HG02970 (cell line): ENCODE results near the gene ARMH3.

ENCODE experiments used
- ATAC-seq: cut with Tn5 transposase; IDR thresholded peaks from one replicate; pipeline ENCODE4 v1.9.1; 2021; ENCODE audit warnings: mild to moderate bottlenecking, moderate library complexity, moderate number of reproducible peaks; ENCODE audit not compliant: unreplicated experiment, low FRiP score

ARMH3 gene, protein sequence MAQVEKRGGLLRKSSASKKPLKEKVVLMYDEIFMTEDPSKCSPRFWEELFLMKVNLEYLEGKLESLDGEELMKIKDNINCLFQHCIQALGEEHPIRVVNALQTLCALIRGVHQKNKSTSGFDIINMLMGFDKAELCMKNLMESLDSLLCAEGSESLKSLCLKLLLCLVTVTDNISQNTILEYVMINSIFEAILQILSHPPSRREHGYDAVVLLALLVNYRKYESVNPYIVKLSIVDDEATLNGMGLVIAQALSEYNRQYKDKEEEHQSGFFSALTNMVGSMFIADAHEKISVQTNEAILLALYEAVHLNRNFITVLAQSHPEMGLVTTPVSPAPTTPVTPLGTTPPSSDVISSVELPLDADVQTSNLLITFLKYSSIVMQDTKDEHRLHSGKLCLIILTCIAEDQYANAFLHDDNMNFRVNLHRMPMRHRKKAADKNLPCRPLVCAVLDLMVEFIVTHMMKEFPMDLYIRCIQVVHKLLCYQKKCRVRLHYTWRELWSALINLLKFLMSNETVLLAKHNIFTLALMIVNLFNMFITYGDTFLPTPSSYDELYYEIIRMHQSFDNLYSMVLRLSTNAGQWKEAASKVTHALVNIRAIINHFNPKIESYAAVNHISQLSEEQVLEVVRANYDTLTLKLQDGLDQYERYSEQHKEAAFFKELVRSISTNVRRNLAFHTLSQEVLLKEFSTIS

DNA sequence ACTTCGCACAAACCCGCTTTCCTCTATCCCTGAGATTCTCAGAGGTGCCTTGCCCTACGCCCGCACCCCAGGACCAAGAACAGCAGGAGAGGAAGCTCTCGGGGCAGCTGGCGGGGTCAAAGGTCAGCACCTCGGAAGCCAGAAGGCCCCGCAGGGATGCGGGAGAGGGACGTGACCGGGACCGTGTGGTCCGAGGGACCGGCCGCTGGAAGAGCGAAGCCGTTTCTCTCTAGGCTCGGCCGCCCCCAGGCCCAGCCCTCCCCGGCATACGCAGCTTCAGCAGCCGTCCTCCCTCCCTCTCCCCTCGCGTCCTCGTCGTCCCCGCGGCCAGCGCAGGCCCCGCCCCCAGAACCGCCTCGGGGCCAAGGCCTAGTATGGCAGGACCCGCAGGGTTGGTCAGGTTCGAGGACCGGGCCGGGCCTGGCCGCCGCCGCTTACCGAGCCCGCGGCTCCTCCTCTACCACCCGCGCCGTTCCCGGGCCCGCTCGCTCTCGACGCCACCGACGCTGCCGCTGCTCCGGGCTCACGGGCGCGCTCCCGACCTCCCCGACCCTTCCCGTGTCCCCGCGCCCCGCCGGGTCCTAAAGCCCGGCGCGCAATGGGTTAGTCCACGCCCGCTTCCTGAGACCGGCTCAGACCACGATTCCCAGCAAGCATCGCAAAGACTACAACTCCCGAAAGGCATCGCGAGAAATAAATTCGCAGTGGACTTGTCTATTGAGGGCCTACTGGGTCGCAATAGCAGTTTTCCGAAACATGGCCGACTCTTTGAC is at the start of gene ARMH3:
TSS of gene ARMH3 (minus strand) at position 527 of the 773 bp plus-strand sequence. CDS start 16,059 bp downstream, outside the sequence.
- ATAC-seq, result peak; percentile 84

DNA sequence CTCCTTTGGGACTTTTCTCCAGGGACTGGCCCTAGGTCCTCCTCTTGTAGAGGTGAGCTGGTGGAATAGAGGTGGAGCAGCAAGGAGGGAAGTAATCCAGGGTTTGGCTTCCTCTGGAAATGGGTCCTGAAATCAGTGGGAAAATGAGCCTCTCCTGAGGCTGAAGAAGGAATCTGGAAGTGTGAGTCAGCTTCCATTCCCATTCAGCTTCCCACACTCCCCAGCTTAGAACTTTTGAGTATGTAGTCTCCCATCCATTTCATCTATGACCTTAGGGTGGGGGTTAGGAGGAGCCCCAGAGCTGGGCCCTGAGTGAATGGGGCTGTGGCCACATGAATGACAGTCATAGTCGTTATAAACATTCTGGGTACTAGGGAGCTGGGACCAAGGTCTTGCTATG is 46.4 kb upstream of the ARMH3 start:
- no peak for ATAC-seq

DNA sequence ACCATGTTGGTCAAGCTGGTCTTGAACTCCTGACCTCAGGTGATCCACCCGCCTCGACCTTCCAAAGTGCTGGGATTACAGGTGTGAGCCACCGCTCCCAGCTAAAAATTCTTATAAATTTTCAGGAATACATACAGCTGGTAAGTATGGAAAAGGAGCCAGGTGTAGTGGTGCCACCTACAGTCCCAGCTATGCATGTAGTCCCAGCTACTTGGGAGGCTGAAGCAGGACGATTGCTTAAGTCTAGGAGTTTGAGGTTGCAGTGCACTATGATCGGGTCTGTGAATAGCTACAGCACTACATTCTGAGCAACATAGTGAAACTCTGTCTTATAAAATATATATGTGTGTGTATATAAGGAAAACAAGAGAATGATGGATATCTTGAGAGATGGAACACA is 45.2 kb upstream of the ARMH3 start:
- ATAC-seq, result no peak

DNA sequence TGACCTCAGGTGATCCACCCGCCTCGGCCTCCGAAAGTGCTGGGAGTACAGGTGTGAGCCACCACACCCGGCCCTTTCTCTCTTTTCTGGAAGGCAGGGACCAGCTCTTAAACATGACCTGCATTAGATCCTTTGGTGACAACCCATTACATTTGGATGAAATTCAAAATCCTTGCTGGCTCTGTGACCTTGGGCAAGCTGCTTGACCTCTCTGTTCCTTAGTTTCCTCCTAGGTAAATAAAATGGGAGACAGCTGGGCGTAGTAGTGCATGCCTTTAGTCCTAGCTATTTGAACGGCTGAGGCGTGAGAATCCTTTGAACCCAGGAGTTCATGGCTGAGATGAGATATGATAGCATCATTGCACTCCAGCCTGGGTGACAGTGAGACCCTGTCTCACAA is 40.5 kb upstream of the ARMH3 start:
- ATAC-seq, result no peak

DNA sequence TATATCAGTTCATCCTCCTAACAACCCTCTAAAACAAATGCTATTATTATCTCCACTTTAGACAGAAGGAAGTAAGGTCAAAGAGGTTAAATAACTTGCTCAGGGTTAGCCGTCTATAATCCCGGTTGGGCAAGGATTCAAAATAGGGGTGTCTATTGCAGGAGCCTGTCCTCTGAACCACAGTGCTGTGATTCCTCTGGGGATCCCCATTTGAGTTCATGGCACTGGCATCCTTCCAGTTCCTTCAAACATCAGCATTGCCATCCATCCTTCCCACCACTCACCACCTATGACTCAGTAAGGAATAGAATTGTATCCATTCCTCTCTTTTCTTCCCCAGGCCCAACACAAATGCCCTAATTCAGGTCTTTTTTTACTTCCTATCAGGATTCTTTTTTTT is 34.8 kb upstream of the ARMH3 start:
- ATAC-seq, result no peak

DNA sequence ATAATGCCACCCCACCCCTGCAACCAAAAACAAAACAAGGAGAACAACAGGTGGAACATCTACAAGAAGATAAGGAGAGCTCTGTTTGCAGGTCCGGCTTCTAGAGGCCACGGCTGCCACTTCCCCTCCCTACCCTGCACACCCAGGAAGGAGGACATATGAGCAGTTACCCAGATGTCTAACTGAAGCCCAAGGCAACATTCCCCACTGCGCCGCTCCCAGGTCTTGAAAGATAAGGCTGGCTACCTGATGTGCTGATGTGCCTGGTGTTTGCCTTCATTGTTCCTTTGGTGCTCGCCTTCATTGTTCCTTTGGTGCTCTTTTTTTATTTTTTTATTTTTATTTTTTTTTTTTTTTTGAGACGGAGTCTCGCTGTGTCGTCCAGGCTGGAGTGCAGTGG is 30.2 kb upstream of the ARMH3 start:
- ATAC-seq, result no peak

DNA sequence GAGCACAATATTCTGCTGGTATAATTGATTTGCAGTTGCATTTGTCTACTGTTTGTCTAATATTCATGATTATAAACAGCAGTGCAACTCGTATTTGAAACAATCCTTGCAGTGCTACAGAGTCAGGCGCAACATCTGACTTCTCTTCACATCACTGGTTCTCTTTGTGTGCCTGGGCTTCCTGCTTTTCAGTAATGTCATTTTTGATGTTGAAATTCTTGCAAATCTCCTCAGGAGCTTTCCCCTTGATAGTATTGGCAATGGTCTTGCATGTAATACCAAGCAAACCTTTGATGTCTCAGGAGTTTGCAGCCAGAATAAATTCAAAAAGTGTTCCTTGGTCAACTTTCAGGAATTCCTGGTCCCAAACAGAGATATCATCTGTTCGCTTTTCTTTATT is 29.4 kb upstream of the ARMH3 start:
- ATAC-seq, result no peak

DNA sequence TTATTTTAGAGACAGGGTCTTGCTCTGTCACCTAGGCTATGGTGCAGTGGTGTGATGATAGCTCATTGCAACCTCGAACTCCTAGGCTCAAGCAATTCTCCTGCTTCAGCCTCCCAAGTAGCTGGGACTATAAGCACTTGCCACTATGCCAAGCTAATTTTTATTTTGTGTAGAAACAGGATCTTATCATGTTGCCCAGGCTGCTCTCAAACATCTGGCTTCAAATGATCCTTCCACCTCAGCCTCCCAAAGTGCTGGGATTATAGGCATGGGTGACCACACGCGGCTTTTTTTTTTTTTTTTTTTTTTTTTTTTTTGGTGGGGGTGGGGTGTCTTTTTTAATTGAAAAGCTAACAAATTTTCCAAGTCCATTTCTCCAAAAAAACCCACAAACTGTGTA is 27.6 kb upstream of the ARMH3 start:
- ATAC-seq, result no peak

DNA sequence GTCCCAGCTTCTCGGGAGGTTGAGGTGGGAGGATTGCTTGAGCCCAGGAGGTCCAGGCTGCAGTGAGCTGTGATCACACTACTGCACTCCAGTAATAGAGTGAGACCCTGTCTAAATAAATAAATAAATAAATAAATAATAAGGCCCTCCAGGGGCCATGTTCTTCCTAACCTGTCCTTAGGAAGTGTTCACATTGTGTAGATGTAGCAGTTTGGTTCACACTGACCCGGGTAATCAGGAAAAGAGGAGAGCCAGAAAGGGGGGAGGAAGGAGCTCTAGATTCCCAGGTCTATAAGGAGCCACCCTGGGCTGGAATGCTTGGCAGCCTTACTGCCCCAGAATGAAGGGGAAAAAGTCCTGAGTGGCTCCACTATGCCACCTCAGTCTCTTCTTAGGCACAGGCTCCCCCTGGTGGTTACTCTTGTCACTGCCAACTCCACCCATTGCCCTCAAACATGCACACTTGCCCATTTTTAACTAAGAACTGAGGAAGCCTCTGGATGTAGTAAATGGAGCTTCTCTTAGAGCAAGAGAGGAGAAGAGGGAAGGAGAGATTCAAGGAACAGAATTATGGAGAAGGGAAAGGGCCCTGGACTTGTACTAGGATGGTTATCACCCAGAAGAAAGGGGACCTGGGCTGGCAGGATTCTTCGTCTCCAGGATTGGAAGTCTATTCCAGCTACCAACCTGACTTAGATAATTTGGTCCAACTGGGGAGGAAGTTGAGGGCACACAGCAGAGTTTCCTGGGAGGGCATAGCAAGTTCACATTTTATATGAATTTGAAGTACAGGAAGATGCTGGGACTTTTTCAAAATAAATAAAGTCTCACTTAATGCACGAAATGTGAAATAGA is 16.9 kb upstream of the ARMH3 start:
- ATAC-seq, result no peak

DNA sequence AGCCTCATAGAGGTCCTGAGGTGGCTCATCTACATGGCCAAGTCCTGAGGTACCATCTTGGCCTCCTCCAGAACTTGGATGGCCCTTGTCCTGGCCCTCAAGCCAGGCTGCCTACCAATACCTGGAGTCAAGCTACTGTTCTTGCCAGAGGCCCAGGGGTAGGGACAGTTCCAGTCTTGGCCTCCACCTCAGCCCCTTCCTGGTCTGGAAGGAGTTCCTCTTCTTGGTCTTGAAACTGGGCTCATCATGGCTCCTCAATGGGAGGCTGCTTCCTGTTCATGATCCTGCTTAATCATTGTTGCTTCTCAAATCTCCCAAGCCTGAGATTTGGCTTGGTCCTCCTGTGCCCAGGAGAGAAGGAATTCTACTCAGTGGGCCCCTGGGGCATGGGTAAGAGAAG is 13.1 kb upstream of the ARMH3 start:
- ATAC-seq, result no peak

DNA sequence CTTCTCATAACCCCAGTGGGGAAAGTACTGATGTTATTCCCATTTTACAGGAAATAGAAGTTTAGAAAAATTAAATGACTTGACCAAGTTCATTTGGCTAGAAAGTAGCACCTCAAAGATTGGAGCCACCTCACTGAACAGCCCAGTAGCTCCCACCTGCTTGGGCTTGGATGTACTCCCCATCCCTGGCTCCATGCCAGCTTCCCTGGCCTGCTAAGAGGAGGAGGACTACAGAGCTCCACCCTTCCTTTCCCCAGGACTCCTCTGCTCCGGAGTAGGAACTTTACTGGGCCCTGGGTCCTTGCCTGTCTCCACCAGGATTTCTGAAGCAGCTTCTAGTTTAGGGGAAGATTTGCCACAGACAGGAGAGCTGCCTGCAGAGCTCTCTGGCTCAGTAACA is 12.2 kb upstream of the ARMH3 start:
- no peak for ATAC-seq

DNA sequence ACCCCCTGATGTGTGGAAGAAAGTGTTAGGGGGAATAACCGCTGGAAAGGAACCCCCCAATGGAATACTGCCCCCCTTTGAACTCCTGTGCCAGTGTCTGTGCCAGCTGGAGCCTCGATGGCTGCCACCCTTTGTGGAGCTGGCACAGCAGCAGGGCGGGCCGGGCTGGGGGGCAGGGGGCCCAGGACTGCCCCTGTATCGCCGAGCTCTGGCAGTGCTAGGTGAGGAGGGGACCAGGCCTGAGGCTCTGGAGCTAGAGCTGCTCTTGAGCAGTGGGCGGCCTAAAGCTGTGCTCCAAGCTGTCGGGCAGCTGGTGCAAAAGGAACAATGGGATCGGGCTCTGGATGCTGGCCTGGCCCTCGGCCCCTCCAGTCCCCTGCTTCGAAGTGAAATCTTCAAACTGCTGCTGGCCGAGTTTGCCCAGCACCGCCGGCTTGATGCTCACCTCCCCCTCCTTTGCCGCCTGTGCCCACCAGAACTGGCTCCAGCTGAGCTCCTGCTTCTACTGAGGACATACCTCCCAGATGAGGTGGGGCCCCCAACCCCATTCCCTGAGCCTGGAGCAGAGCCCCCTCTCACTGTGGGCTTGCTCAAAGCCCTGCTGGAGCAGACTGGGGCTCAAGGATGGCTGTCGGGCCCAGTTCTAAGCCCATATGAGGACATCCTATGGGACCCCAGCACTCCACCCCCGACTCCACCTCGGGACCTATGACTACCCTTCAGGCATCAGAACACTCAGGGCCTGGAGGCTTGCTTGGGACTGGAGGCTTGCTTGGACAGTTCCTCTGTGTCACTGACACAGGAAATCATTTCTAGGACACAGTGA is 11.3 kb upstream of the ARMH3 start:
- ATAC-seq, result no peak

DNA sequence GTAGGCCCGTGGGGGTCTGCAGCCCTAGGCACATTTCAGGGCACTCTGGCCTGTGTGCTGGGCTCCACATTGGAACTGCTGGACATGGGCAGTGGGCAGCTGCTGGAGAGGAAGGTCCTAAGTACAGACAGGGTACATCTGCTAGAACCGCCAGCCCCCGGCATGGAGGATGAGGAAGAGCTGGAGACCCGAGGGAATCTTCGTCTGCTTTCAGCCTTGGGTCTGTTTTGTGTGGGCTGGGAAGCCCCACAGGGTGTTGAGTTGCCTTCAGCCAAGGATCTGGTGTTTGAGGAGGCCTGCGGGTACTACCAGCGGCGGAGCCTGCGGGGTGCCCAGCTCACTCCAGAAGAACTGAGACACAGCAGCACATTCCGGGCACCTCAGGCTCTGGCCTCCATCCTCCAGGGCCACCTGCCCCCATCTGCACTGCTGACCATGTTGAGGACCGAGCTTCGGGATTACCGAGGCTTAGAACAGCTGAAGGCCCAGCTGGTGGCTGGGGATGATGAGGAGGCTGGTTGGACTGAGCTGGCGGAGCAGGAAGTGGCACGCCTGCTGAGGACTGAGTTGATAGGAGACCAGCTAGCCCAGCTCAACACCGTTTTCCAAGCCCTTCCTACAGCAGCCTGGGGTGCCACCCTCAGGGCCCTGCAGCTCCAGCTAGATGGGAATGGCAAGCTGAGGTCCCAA is 10.6 kb upstream of the ARMH3 start:
- ATAC-seq, result no peak

DNA sequence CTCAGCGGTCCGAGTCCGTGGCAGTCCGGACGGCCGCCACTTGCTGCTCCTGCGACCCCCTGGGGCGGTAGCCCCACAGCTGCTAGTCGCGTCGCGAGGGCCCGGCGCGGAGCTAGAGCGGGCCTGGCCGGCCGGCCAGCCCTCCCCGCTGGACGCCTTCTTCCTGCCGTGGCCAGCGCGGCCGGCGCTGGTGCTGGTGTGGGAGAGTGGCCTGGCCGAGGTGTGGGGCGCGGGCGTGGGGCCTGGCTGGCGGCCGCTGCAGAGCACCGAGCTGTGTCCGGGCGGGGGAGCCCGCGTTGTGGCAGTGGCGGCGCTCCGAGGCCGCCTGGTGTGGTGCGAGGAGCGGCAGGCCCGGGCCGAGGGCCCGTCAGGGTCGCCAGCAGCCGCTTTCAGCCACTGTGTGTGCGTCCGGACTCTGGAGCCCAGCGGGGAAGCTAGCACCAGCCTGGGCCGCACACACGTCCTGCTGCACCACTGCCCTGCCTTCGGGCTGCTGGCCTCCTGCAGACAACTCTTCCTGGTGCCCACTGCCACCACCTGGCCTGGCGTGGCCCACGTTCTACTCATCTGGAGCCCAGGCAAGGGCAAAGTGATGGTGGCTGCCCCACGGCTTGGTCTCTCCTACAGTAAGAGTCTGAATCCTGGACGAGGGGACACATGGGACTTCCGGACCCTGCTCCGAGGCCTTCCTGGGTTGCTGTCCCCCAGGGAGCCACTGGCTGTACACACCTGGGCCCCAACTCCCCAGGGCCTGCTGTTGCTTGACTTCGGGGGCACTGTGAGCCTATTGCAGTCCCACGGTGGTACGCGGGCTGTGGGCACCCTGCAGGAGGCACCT is 9.8 kb upstream of the ARMH3 start:
- ATAC-seq, result no peak

DNA sequence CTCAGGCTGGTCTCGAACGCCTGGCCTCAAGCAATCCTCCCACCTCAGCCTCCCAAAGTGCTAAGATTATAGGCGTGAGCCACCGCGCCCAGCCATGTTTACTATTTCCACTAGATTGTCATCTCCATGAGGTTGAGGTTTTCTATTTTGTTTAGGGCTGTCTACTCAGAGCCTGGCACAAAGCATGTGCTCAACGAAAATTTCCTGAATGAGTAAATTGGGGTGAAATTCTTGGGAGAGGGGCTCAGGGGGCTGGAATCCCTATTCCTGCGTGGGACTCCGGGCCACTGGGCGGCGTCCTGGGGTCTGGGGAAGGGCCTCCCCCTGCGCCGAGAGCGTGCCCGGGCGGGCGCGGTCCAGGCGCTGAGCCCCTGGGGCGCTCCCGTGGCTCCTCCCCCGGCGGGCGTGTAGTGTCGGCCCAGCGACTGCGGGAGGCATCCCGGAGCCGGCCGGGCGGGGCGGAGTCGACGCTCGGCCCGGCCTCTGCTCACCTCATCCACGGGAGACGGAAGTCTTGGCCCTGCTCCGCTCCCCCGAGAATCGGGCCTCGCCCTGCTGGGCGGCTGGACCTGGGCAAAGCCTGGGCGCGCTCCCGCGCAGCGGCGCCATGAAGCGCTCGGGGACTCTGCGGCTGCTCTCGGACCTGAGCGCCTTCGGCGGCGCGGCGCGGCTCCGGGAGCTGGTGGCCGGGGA is 9.0 kb upstream of the ARMH3 start, which contains the start of gene HPS6:
TSS of gene HPS6 (plus strand) at position 482 of the 693 bp plus-strand sequence. CDS start at position 608, 126 bp downstream.
- peak; percentile 87 for ATAC-seq

DNA sequence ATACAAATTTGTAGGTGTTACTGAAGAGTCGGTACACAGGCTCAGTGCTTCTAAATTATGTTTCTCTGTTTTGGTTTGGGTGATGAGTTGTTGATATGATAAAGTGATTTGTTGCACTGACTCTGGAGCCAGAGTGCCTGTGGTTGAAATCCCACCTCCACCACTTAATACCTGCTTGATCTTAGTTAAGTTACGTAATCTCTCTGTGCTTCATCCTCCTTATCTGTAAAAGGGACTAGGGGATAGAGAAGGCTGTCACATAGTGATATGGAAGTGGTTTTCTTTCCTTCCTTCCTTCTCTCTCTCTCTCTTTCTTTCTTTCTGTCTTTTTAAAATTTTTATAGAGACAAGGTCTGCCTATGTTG is 8.5 kb upstream of the ARMH3 start:
- ATAC-seq, result no peak

DNA sequence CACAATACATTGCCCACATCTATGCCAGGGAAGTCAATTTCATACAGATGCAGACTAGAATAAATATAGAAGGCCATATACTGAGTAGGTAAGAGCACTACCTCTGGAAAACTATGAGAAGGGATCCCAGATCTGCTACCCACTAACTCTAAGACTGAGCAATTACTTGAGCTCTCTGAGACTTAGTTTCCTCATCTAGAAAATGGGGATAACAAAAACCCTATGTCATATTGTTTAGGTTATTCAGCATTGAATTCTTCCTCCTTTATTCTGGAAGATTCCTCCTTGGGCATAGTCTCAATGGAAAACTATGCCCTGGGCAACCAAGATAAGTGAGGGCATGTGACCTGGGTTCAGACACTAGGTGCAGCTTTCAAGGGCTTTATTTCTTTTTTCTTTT is 4.0 kb upstream of the ARMH3 start:
- ATAC-seq, result no peak
